Measurements from ENCODE around the gene PRPF8. TPM values are rescaled to one million over a fixed set of nuclear protein-coding genes. Genes with fewer than 3 reads are reported as not detected.
"Not testable (repeated sequence)": the region's sequence is repeated elsewhere in the genome, so short reads cannot be mapped to it uniquely, and the experiment has no call there.

Gene PRPF8
- total RNA-seq, 1 donor from 2014 or later = 263 TPM

- no peak for ATAC-seq
- Histone ChIP-seq H3K9me3 (no peaks in the 10 kb centered on the region), H3K4me1 (peaks cover 21% of the 10 kb centered on the region), H3K36me3 (peaks cover 100% of the 10 kb centered on the region), H3K27me3 (no peaks in the 10 kb centered on the region), H3K4me3 (no peak overlapping the region), H3K27ac (no peak overlapping the region)
- no peak for DNase-seq
- TF ChIP-seq, protein P1, sequence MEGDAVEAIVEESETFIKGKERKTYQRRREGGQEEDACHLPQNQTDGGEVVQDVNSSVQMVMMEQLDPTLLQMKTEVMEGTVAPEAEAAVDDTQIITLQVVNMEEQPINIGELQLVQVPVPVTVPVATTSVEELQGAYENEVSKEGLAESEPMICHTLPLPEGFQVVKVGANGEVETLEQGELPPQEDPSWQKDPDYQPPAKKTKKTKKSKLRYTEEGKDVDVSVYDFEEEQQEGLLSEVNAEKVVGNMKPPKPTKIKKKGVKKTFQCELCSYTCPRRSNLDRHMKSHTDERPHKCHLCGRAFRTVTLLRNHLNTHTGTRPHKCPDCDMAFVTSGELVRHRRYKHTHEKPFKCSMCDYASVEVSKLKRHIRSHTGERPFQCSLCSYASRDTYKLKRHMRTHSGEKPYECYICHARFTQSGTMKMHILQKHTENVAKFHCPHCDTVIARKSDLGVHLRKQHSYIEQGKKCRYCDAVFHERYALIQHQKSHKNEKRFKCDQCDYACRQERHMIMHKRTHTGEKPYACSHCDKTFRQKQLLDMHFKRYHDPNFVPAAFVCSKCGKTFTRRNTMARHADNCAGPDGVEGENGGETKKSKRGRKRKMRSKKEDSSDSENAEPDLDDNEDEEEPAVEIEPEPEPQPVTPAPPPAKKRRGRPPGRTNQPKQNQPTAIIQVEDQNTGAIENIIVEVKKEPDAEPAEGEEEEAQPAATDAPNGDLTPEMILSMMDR (IDR thresholded peaks at IDR 0.05) = no peak
- intact Hi-C loops (cut with DNase I) = loop anchor here (10.0 kb wide), 1 partner anchor 112 kb away; no protein-coding TSS in a partner anchor
Observed at GRCh38 chr17:1673041-1673785, 11.5 kb downstream of the PRPF8 start.

GRCh38 chr17:1663934-1664333 lies 20.7 kb downstream of the PRPF8 start:
- H3K4me3 ChIP-seq; ATAC-seq; intact Hi-C loops (cut with DNase I); H3K27ac ChIP-seq; DNase-seq; H3K9me3 ChIP-seq; H3K27me3 ChIP-seq; H3K4me1 ChIP-seq: not testable (repeated sequence)
- H3K36me3 ChIP-seq = peaks cover 97% of the 10 kb centered on the region

GRCh38 chr17:1661045-1661444 lies 23.6 kb downstream of the PRPF8 start:
- intact Hi-C loops (cut with DNase I) = no loop called here
- DNase-seq = no peak
- Histone ChIP-seq H3K9me3 (no peaks in the 10 kb centered on the region), H3K36me3 (peaks cover 100% of the 10 kb centered on the region), H3K27ac (no peak overlapping the region), H3K4me1 (no peaks in the 10 kb centered on the region), H3K4me3 (no peak overlapping the region), H3K27me3 (no peaks in the 10 kb centered on the region)
- TF ChIP-seq, protein P1 (IDR thresholded peaks at IDR 0.05) = no peak
- no peak for ATAC-seq

DNA sequence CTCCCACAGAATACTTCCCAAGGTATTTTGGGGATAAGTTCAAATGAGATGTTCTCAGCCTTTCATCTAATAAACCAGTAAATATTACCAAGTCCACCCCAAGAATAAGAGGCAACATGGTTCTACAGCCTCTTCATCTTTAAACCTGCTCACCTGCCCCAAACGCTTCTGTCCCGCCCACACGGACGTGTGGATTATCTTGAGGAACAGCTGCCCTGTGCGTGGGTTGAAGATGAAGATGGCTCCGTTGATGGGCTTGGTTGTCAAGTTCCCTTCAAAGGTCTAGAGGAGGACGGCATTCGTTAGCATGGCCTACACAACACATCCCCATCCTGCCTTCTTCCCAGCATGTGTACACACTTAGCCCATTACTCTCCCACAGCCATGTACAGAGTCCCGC lies 26.6 kb downstream of the PRPF8 start:
- TF ChIP-seq, protein P1 (IDR thresholded peaks at IDR 0.05) = no peak
- Histone ChIP-seq H3K4me3 (no peak overlapping the region), H3K27ac (no peak overlapping the region), H3K36me3 (peaks cover 100% of the 10 kb centered on the region), H3K4me1 (no peaks in the 10 kb centered on the region), H3K9me3 (no peaks in the 10 kb centered on the region), H3K27me3 (no peaks in the 10 kb centered on the region)
- intact Hi-C loops (cut with DNase I) = no loop called here
- ATAC-seq (no peak), DNase-seq (no peak)

GRCh38 chr17:1653735-1654134 lies 30.9 kb downstream of the PRPF8 start:
- ATAC-seq = no peak
- TF ChIP-seq, protein P1 (IDR thresholded peaks at IDR 0.05) = no peak
- peaks cover 86% of the 10 kb centered on the region for H3K36me3 ChIP-seq

DNA sequence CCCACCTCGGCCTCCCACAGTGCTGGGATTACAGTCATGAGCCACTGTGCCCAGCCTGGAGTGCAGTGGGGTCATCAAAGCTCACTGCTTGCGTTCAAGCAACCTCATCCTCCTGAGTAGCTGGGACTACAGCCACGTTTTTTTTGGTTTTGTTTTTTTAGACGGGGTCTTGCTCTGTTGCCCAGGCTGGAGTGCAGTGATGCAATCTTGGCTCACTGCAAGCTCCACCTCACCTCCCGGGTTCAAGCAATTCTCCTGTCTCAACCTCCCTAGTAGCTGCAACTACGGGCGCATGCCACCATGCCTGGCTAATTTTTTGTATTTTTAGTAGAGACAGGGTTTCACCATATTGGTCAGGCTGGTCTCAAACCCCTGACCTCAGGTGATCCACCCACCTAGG lies 31.9 kb downstream of the PRPF8 start:
- peaks cover 76% of the 10 kb centered on the region for H3K36me3 ChIP-seq
- ATAC-seq; intact Hi-C loops (cut with DNase I); H3K4me3 ChIP-seq; H3K9me3 ChIP-seq; H3K27ac ChIP-seq; H3K27me3 ChIP-seq; DNase-seq: not testable (repeated sequence)
- peaks cover 19% of the 10 kb centered on the region for H3K4me1 ChIP-seq

More at GRCh38 chr17:1653735-1654134, 30.9 kb downstream of the PRPF8 start:
- DNase-seq = no peak
- Histone ChIP-seq H3K4me1 (peaks cover 13% of the 10 kb centered on the region), H3K27me3 (no peaks in the 10 kb centered on the region), H3K27ac (no peak overlapping the region), H3K9me3 (no peaks in the 10 kb centered on the region), H3K4me3 (no peak overlapping the region)
- intact Hi-C loops (cut with DNase I) = no loop called here

- H3K27ac ChIP-seq = no peak overlapping the region
- ATAC-seq (no peak), DNase-seq (no peak)
- H3K4me3 ChIP-seq = no peak overlapping the region
- peaks cover 63% of the 10 kb centered on the region for H3K36me3 ChIP-seq
- no peaks in the 10 kb centered on the region for H3K27me3 ChIP-seq
- TF ChIP-seq, protein P1 (IDR thresholded peaks at IDR 0.05) = no peak
- intact Hi-C loops (cut with DNase I) = no loop called here
- H3K9me3 ChIP-seq = no peaks in the 10 kb centered on the region
- peaks cover 32% of the 10 kb centered on the region for H3K4me1 ChIP-seq
Observed at GRCh38 chr17:1651559-1651844, 33.2 kb downstream of the PRPF8 start.
